ENCODE results near the gene MTAP.

MTAP gene

DNA sequence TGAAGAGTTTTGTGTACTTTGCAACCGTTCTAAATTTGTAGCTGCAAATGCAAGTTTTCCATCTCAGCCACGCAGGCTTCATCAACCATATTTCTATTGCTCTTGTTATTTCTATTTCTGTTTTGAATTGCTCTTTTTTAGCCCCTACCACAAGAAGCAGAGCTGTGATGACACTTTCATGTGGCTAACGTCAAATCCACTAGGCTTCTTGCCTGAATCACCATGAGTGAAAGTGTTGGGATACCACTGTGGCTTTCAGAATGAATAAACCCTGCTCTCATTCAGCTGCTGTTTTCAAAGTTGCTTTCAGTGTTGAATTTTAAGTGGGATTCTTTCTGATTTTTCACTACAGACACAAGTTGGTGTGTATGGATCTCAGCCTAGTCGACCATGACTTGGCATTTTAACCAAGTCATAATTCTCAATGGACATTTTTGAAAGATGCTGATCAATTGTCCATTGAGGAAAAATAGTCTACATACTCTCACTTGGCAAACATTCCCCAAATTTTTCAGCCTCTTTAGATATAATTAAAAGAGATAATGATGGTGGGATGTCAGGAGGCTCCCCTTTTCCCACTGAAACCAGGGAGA lies 41.0 kb upstream of the MTAP start:
- H3K4me3 ChIP-seq (ENCODE audit: insufficient read depth in 1 of 2, low read depth in 1 of 2, low read length in 2 of 2) = no peak overlapping the region
- H3K4me1 ChIP-seq (ENCODE audit: control insufficient read depth, insufficient read depth, low read depth, low read length) = no peaks in the 10 kb centered on the region
- H3K36me3 ChIP-seq (ENCODE audit: control insufficient read depth in 1 of 2, insufficient read depth in 2 of 2, low read depth in 1 of 2, low read length in 2 of 2) = no peaks in the 10 kb centered on the region
- no peak overlapping the region for H2BK5ac ChIP-seq (ENCODE audit: low read depth, low read length, poor library complexity, severe bottlenecking)
- no peak overlapping the region for H4K91ac ChIP-seq (ENCODE audit: low read length)
- no peak overlapping the region for H3K4me2 ChIP-seq (ENCODE audit: low read length, poor library complexity, severe bottlenecking)
- no peak overlapping the region for H2BK120ac ChIP-seq (ENCODE audit: low read depth, low read length)
- no peaks in the 10 kb centered on the region for H3K79me1 ChIP-seq (replicated peaks; ENCODE audit: low read length, poor library complexity, severe bottlenecking)
- DNase-seq = no peak
- no peaks in the 10 kb centered on the region for H3K9me3 ChIP-seq (ENCODE audit: control insufficient read depth, low read length)
- no peak overlapping the region for H3K14ac ChIP-seq (ENCODE audit: low read length in 2 of 2)
- H3K27me3 ChIP-seq (ENCODE audit: control insufficient read depth in 1 of 2, insufficient read depth in 1 of 2, low read length in 2 of 2) = no peaks in the 10 kb centered on the region
- no peak overlapping the region for H3K18ac ChIP-seq (ENCODE audit: low read depth in 1 of 2, low read length in 2 of 2)
- H2AFZ ChIP-seq (ENCODE audit: low read depth, low read length) = no peak overlapping the region
- 90% methylated on average over 2 of the region's 4 CpGs for whole genome bisulfite sequencing
- H2AK5ac ChIP-seq (ENCODE audit: low read length, severe bottlenecking) = no peak overlapping the region
- no peak overlapping the region for H4K8ac ChIP-seq (ENCODE audit: low read length)
- no peak overlapping the region for H3K27ac ChIP-seq (ENCODE audit: low read length, poor library complexity, severe bottlenecking)
- H3K9ac ChIP-seq (ENCODE audit: low read length) = no peak overlapping the region
- H2BK15ac ChIP-seq (ENCODE audit: low read depth, poor library complexity, severe bottlenecking) = no peak overlapping the region
- H2BK12ac ChIP-seq (ENCODE audit: low read length in 2 of 2) = no peak overlapping the region
- no peak overlapping the region for H3K23ac ChIP-seq (ENCODE audit: low read length in 2 of 2)
- H3K4ac ChIP-seq (ENCODE audit: low read depth in 1 of 2, low read length in 2 of 2) = no peak overlapping the region

DNA sequence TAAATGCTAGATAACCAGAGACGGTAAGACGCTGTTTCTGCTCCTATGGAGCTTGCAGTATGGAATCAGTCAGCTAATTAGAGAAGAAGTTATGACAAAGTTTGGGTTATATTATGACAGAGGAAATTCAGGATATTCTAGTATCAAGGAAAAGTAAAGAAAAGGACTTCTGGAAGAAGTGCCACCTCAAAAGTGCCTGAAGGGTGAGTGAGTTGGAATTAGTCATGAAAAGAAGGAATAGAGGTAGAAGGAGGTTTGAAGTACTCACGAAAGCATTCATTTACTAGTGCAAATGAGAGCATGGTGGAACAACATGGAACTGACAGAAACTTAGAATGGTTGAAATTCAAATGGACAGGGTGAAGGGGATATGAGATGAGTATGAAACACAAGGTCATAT lies 40.4 kb upstream of the MTAP start:
- no peak overlapping the region for H3K23ac ChIP-seq (ENCODE audit: low read length in 2 of 2)
- no peak overlapping the region for H4K91ac ChIP-seq (ENCODE audit: low read length)
- WGBS = 92% methylated on average over 3 of the region's 3 CpGs

DNA sequence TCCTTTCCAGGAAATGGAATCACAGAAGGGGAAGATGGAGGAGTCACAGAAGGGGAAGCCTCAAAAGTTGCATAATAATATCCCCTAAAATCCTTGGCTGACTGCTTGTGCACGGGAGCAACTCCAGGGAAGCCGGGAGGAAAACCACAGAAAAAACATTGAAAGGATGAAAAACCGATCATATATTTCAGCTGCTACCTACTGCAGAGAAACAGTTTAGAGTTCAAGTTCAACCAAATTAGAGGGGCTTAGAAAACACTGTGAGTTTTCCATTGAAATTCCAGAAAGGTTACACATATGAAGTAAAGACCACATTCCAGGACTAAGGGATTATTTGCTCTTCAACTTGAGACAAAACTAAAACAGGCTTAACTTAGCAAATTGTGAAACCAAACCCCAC lies 37.6 kb upstream of the MTAP start:
- Histone ChIP-seq H2AK5ac (ENCODE audit: low read length, severe bottlenecking) (no peak overlapping the region), H2BK12ac (ENCODE audit: low read length in 2 of 2) (no peak overlapping the region), H3K4ac (ENCODE audit: low read depth in 1 of 2, low read length in 2 of 2) (no peak overlapping the region), H3K79me1 (replicated peaks; ENCODE audit: low read length, poor library complexity, severe bottlenecking) (no peaks in the 10 kb centered on the region), H3K23ac (ENCODE audit: low read length in 2 of 2) (no peak overlapping the region), H3K14ac (ENCODE audit: low read length in 2 of 2) (no peak overlapping the region), H2BK15ac (ENCODE audit: low read depth, poor library complexity, severe bottlenecking) (no peak overlapping the region), H3K4me1 (ENCODE audit: control insufficient read depth, insufficient read depth, low read depth, low read length) (no peaks in the 10 kb centered on the region), H3K9me3 (ENCODE audit: control insufficient read depth, low read length) (no peaks in the 10 kb centered on the region), H3K4me3 (ENCODE audit: insufficient read depth in 1 of 2, low read depth in 1 of 2, low read length in 2 of 2) (peak overlapping the region in 1 of 2 experiments; percentile 54), H4K91ac (ENCODE audit: low read length) (no peak overlapping the region), H3K4me2 (ENCODE audit: low read length, poor library complexity, severe bottlenecking) (no peak overlapping the region), H3K36me3 (ENCODE audit: control insufficient read depth in 1 of 2, insufficient read depth in 2 of 2, low read depth in 1 of 2, low read length in 2 of 2) (no peaks in the 10 kb centered on the region), H3K18ac (ENCODE audit: low read depth in 1 of 2, low read length in 2 of 2) (no peak overlapping the region), H3K9ac (ENCODE audit: low read length) (peak overlapping the region; percentile 2), H4K8ac (ENCODE audit: low read length) (no peak overlapping the region), H3K27me3 (ENCODE audit: control insufficient read depth in 1 of 2, insufficient read depth in 1 of 2, low read length in 2 of 2) (no peaks in the 10 kb centered on the region), H2BK120ac (ENCODE audit: low read depth, low read length) (no peak overlapping the region), H2AFZ (ENCODE audit: low read depth, low read length) (no peak overlapping the region), H3K27ac (ENCODE audit: low read length, poor library complexity, severe bottlenecking) (no peak overlapping the region), H2BK5ac (ENCODE audit: low read depth, low read length, poor library complexity, severe bottlenecking) (no peak overlapping the region)
- WGBS = 66% methylated on average over 3 of the region's 3 CpGs
- DNase-seq = no peak

More for the DNA sequence above, 40.4 kb upstream of the MTAP start:
- H3K18ac ChIP-seq (ENCODE audit: low read depth in 1 of 2, low read length in 2 of 2) = no peak overlapping the region
- H3K79me1 ChIP-seq (replicated peaks; ENCODE audit: low read length, poor library complexity, severe bottlenecking) = no peaks in the 10 kb centered on the region
- H3K9ac ChIP-seq (ENCODE audit: low read length) = no peak overlapping the region
- no peak overlapping the region for H2AK5ac ChIP-seq (ENCODE audit: low read length, severe bottlenecking)
- no peak overlapping the region for H2BK15ac ChIP-seq (ENCODE audit: low read depth, poor library complexity, severe bottlenecking)
- H3K9me3 ChIP-seq (ENCODE audit: control insufficient read depth, low read length) = no peaks in the 10 kb centered on the region
- H4K8ac ChIP-seq (ENCODE audit: low read length) = no peak overlapping the region
- H3K14ac ChIP-seq (ENCODE audit: low read length in 2 of 2) = no peak overlapping the region
- H2BK12ac ChIP-seq (ENCODE audit: low read length in 2 of 2) = no peak overlapping the region
- H2BK120ac ChIP-seq (ENCODE audit: low read depth, low read length) = no peak overlapping the region
- no peak for DNase-seq
- no peak overlapping the region for H3K4me2 ChIP-seq (ENCODE audit: low read length, poor library complexity, severe bottlenecking)
- H3K4me3 ChIP-seq (ENCODE audit: insufficient read depth in 1 of 2, low read depth in 1 of 2, low read length in 2 of 2) = no peak overlapping the region
- no peaks in the 10 kb centered on the region for H3K36me3 ChIP-seq (ENCODE audit: control insufficient read depth in 1 of 2, insufficient read depth in 2 of 2, low read depth in 1 of 2, low read length in 2 of 2)
- no peak overlapping the region for H2BK5ac ChIP-seq (ENCODE audit: low read depth, low read length, poor library complexity, severe bottlenecking)
- H2AFZ ChIP-seq (ENCODE audit: low read depth, low read length) = no peak overlapping the region
- no peaks in the 10 kb centered on the region for H3K4me1 ChIP-seq (ENCODE audit: control insufficient read depth, insufficient read depth, low read depth, low read length)
- no peaks in the 10 kb centered on the region for H3K27me3 ChIP-seq (ENCODE audit: control insufficient read depth in 1 of 2, insufficient read depth in 1 of 2, low read length in 2 of 2)
- H3K4ac ChIP-seq (ENCODE audit: low read depth in 1 of 2, low read length in 2 of 2) = no peak overlapping the region
- H3K27ac ChIP-seq (ENCODE audit: low read length, poor library complexity, severe bottlenecking) = no peak overlapping the region

DNA sequence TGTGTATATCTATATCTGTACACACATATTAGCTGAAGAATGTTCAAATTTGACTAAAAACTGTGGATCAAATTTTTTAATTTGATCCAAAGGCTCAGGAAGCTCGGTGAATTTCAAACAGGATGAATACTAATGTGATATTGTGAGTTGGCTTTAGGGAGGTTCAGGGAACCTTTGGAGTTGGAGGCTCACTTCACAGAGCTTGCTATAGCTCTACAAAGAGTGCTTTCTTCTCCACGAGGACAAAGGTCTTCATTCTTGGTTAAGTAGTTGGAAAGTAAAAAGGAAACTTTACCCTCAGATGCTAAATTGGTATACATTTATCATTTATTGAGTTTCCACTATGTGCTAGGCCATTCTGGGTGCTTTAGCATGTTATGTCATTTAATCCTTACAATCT lies 36.3 kb upstream of the MTAP start:
- Histone ChIP-seq H4K91ac (ENCODE audit: low read length) (no peak overlapping the region), H3K36me3 (ENCODE audit: control insufficient read depth in 1 of 2, insufficient read depth in 2 of 2, low read depth in 1 of 2, low read length in 2 of 2) (no peaks in the 10 kb centered on the region), H3K4ac (ENCODE audit: low read depth in 1 of 2, low read length in 2 of 2) (no peak overlapping the region), H2AK5ac (ENCODE audit: low read length, severe bottlenecking) (no peak overlapping the region), H3K4me3 (ENCODE audit: insufficient read depth in 1 of 2, low read depth in 1 of 2, low read length in 2 of 2) (no peak overlapping the region), H3K14ac (ENCODE audit: low read length in 2 of 2) (no peak overlapping the region), H2AFZ (ENCODE audit: low read depth, low read length) (no peak overlapping the region), H2BK5ac (ENCODE audit: low read depth, low read length, poor library complexity, severe bottlenecking) (no peak overlapping the region), H3K4me2 (ENCODE audit: low read length, poor library complexity, severe bottlenecking) (no peak overlapping the region), H2BK12ac (ENCODE audit: low read length in 2 of 2) (no peak overlapping the region), H3K9me3 (ENCODE audit: control insufficient read depth, low read length) (no peaks in the 10 kb centered on the region), H3K27ac (ENCODE audit: low read length, poor library complexity, severe bottlenecking) (no peak overlapping the region), H3K4me1 (ENCODE audit: control insufficient read depth, insufficient read depth, low read depth, low read length) (no peaks in the 10 kb centered on the region), H4K8ac (ENCODE audit: low read length) (no peak overlapping the region), H3K9ac (ENCODE audit: low read length) (no peak overlapping the region), H3K79me1 (replicated peaks; ENCODE audit: low read length, poor library complexity, severe bottlenecking) (no peaks in the 10 kb centered on the region), H2BK15ac (ENCODE audit: low read depth, poor library complexity, severe bottlenecking) (no peak overlapping the region), H3K27me3 (ENCODE audit: control insufficient read depth in 1 of 2, insufficient read depth in 1 of 2, low read length in 2 of 2) (no peaks in the 10 kb centered on the region), H3K18ac (ENCODE audit: low read depth in 1 of 2, low read length in 2 of 2) (no peak overlapping the region), H2BK120ac (ENCODE audit: low read depth, low read length) (no peak overlapping the region), H3K23ac (ENCODE audit: low read length in 2 of 2) (no peak overlapping the region)
- 76% methylated on average over 1 of the region's 2 CpGs for WGBS
- DNase-seq = no peak

All from mesenchymal stem cell (in vitro differentiated cells and primary cell).